ENCODE data around the gene GCA. TPM values are rescaled to one million over a fixed set of nuclear protein-coding genes. Genes with fewer than 3 reads are reported as not detected.

Gene GCA
- total and polyA plus RNA-seq, 2 of the 8 experiments (the other 6 are each of a cell fraction or from before 2014, with no cell fraction given) = 37.4 to 42.0 TPM

- WGBS, 2 experiments (ENCODE audit: extremely low coverage in 1 of 2, insufficient coverage in 1 of 2, insufficient read length in 1 of 2, insufficient replicate concordance in 2 of 2, low coverage in 1 of 2, low lambda C conversion rate in 2 of 2, missing lambda C conversion rate in 1 of 2) = 68% methylated on average over 1 of the region's 1 CpG; no CpG with 5 or more reads in 1 of the 2 experiments
- H4K8ac ChIP-seq (ENCODE audit: extremely low read depth, insufficient read depth, low read length) = no peak overlapping the region
- no peak for TF ChIP-seq TBP (IDR thresholded peaks at IDR 0.05; ENCODE audit: low read depth, low read length)
- no peak for TF ChIP-seq MAFK (IDR thresholded peaks at IDR 0.05; ENCODE audit: low read depth, low read length)
- no peak overlapping the region for H4K91ac ChIP-seq (replicated peaks; ENCODE audit: insufficient read length, low read length)
- H3K18ac ChIP-seq (ENCODE audit: extremely low read depth, low read length) = no peak overlapping the region
- ChIA-PET POLR2A (ENCODE audit: partially characterized antibody) (no interaction called here), CTCF (ENCODE audit: partially characterized antibody) (interaction anchor here (1.3 to 4.3 kb wide), 3 partner anchors 14 to 29 kb away, joined by 3 to 30 read pairs (median 3); no protein-coding TSS in a partner anchor)
- no peak overlapping the region for H2BK15ac ChIP-seq (ENCODE audit: low read length)
- no peak overlapping the region for H2BK12ac ChIP-seq (ENCODE audit: low read depth, low read length)
- no peak for FAIRE-seq
- peaks cover 0 to 12% (median 6%) of the 10 kb centered on the region in 4 experiments; a peak in 5 of 7 replicates for H3K27me3 ChIP-seq (replicated peaks in 1 of 4; ENCODE audit: control insufficient read depth in 3 of 4, extremely low read depth in 1 of 4, insufficient read depth in 3 of 4, low read length in 3 of 4)
- H3K4me1 ChIP-seq (replicated peaks in 1 of 4; ENCODE audit: control insufficient read depth in 3 of 4, insufficient read depth in 4 of 4, low read length in 3 of 4) = peaks cover 0 to 8% (median 2%) of the 10 kb centered on the region in 4 experiments; a peak in 3 of 7 replicates
- H3K79me1 ChIP-seq (ENCODE audit: low read depth, low read length) = no peaks in the 10 kb centered on the region
- no peaks in the 10 kb centered on the region for H4K20me1 ChIP-seq (replicated peaks in 1 of 2; ENCODE audit: control insufficient read depth in 1 of 2, insufficient read depth in 2 of 2, low read length in 2 of 2)
- H3K14ac ChIP-seq (ENCODE audit: insufficient read length) = no peak overlapping the region
- no peak overlapping the region for H3K23ac ChIP-seq (ENCODE audit: insufficient read length)
- no peak overlapping the region for H3K4ac ChIP-seq (replicated peaks; ENCODE audit: insufficient read length, low read depth, low read length)
- no peak overlapping the region; a peak in 1 of 4 replicates for H3K4me2 ChIP-seq (ENCODE audit: insufficient read depth in 1 of 2, low read depth in 2 of 2, low read length in 2 of 2)
- H2AK5ac ChIP-seq (ENCODE audit: low read depth, low read length) = no peak overlapping the region
- H2AFZ ChIP-seq (ENCODE audit: low read length) = no peak overlapping the region
- H3K27ac ChIP-seq (ENCODE audit: low read depth, low read length) = no peak overlapping the region
- H3K23me2 ChIP-seq (ENCODE audit: low read depth, low read length) = peaks cover 4% of the 10 kb centered on the region; the same call in 1 of the 2 replicates
- no peaks in the 10 kb centered on the region for H3K9me3 ChIP-seq (ENCODE audit: insufficient read depth in 2 of 2, low read depth in 1 of 2, low read length in 1 of 2)
- H3K36me3 ChIP-seq (ENCODE audit: control insufficient read depth in 2 of 4, insufficient read depth in 4 of 4, low read length in 3 of 4) = no peaks in the 10 kb centered on the region
- H3K9ac ChIP-seq (replicated peaks in 1 of 4; ENCODE audit: extremely low read depth in 1 of 4, low read depth in 3 of 4, low read length in 3 of 4) = no peak overlapping the region
- no peaks in the 10 kb centered on the region for H3K79me2 ChIP-seq (ENCODE audit: control insufficient read depth in 1 of 2, insufficient read depth in 2 of 2, low read length in 2 of 2)
- no peak overlapping the region for H2BK120ac ChIP-seq (replicated peaks; ENCODE audit: low read depth, low read length)
- no peak overlapping the region for H2BK20ac ChIP-seq (ENCODE audit: low read length)
- DNase-seq (ENCODE audit: low read depth in 1 of 2, low spot score in 2 of 2) = no peak
- no peak overlapping the region for H2BK5ac ChIP-seq (ENCODE audit: low read depth, low read length)
- H4K5ac ChIP-seq (ENCODE audit: insufficient read length, low read depth, low read length) = no peak overlapping the region
- no peak overlapping the region for H3K4me3 ChIP-seq (ENCODE audit: extremely low read depth in 1 of 4, insufficient read depth in 2 of 4, low read depth in 3 of 4, low read length in 4 of 4)
- no peak overlapping the region for H3K56ac ChIP-seq (replicated peaks; ENCODE audit: insufficient read length, low read depth, low read length)
These were observed 22.9 kb upstream of the GCA start for GRCh38 chr2:162320864-162321517.

All from H1 (cell line).